ENCODE measurements around the gene AMN1.
"Not testable (repeated sequence)": the region's sequence is repeated elsewhere in the genome, so short reads cannot be mapped to it uniquely, and the experiment has no call there.

Gene AMN1

GRCh38 chr12:31712877-31713276 lies 15.9 kb downstream of the AMN1 start:
- no peak for DNase-seq (ENCODE audit: low read depth, low spot score)
- no peaks in the 10 kb centered on the region for H3K9me3 ChIP-seq (ENCODE audit: low read depth, low read length)
- H3K4me3 ChIP-seq = no peak overlapping the region
- no peak overlapping the region for H3K9ac ChIP-seq (ENCODE audit: insufficient read length)
- no peak overlapping the region for H3K27ac ChIP-seq
- TF ChIP-seq EZH2 (IDR thresholded peaks at IDR 0.05) (no peak), FOXP2 (optimal IDR thresholded peaks at IDR 0.05; ENCODE audit: control extremely low read depth, extremely low read length, insufficient read depth) (no peak), POLR2AphosphoS5 (IDR thresholded peaks at IDR 0.05; ENCODE audit: borderline replicate concordance, low read depth, low read length) (no peak)
- no peaks in the 10 kb centered on the region for H3K36me3 ChIP-seq (ENCODE audit: insufficient read depth, low read length)

DNA sequence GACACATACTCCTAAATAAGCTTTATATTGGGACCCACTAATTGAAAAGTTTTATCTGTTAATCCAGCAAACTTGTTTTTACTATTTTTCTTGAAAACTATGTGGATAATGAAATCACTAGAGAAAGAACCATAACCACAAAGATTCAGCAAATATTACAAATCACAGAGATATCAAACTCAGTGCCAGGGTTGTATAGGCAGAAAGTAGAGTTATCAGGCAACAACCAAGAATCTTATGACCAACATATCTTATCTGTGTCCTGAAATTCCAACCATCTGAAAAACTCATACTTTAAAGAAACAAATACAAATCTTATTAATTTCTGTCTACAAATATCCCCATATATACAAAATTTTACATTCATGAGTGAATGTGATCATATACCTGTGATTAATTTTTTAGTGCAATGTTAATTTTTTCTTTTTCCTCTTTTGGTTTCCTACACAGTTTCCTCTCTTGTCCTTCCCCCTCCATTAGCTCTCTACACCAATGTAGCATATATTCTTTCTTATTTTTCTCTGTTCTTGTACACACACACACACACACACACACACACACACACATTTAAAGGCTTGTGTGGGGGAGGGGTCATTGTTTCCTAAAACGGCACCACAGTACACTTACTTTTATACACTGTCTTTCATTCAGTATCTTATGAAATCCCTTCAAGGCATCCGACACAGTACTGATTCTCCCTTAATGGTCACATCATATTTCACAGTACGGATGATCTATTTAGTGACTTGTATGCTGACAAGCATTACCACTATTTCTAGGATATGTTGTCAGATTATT lies 18.6 kb downstream of the AMN1 start:
- Histone ChIP-seq H3K27ac (no peak overlapping the region), H3K9me3 (ENCODE audit: low read depth, low read length) (no peaks in the 10 kb centered on the region), H3K4me3 (no peak overlapping the region), H3K36me3 (ENCODE audit: insufficient read depth, low read length) (no peaks in the 10 kb centered on the region), H3K9ac (ENCODE audit: insufficient read length) (no peak overlapping the region)
- no peak for DNase-seq (ENCODE audit: low read depth, low spot score)
- no peak for TF ChIP-seq POLR2AphosphoS5 (IDR thresholded peaks at IDR 0.05; ENCODE audit: borderline replicate concordance, low read depth, low read length)
- no peak for TF ChIP-seq EZH2 (IDR thresholded peaks at IDR 0.05)
- TF ChIP-seq FOXP2 (optimal IDR thresholded peaks at IDR 0.05; ENCODE audit: control extremely low read depth, extremely low read length, insufficient read depth) = no peak

DNA sequence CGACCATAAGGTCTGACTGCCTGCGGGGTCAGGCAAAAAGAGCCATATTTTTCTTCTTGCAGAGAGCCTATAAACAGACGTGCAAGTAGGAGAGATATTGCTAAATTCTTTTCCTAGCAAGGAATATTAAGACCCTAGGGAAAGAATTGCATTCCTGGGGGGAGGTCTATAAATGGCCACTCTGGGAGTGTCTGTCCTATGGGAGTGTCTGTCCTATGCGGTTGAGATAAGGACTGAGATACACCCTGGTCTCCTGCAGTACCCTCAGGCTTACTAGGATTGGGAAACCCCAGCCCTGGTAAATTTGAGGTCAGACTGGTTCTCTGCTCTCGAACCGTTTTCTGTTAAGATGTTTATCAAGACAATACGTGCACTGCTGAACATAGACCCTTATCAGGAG lies 20.7 kb downstream of the AMN1 start:
- H3K27ac ChIP-seq; H3K9ac ChIP-seq (ENCODE audit: insufficient read length); DNase-seq (ENCODE audit: low read depth, low spot score); H3K4me3 ChIP-seq; H3K9me3 ChIP-seq (ENCODE audit: low read depth, low read length); H3K36me3 ChIP-seq (ENCODE audit: insufficient read depth, low read length): not testable (repeated sequence)

DNA sequence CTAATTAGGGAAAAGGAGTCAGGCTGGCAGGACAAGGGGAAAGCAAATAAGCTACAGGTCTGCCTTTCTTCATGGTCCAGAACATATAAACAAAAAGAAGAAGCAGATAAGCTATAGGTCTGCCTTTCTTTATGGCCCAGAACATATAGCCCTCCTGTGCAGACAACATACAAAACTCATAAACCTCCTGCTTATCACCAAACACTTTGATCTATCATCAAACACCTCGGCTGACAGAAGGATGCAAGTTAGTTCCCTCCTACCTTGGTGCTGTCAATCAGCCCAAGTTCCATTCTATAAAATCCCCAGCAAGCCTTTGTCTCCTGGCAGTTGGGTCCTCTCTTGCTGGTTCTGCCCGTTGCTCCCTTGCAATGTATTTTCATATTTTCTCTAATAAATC lies 23.2 kb downstream of the AMN1 start:
- no peaks in the 10 kb centered on the region for H3K9me3 ChIP-seq (ENCODE audit: low read depth, low read length)
- no peak for DNase-seq (ENCODE audit: low read depth, low spot score)
- no peak overlapping the region for H3K4me3 ChIP-seq
- no peaks in the 10 kb centered on the region for H3K36me3 ChIP-seq (ENCODE audit: insufficient read depth, low read length)
- no peak overlapping the region for H3K9ac ChIP-seq (ENCODE audit: insufficient read length)
- TF ChIP-seq FOXP2 (optimal IDR thresholded peaks at IDR 0.05; ENCODE audit: control extremely low read depth, extremely low read length, insufficient read depth) = no peak
- no peak for TF ChIP-seq POLR2AphosphoS5 (IDR thresholded peaks at IDR 0.05; ENCODE audit: borderline replicate concordance, low read depth, low read length)
- TF ChIP-seq EZH2 (IDR thresholded peaks at IDR 0.05) = no peak
- H3K27ac ChIP-seq = no peak overlapping the region

DNA sequence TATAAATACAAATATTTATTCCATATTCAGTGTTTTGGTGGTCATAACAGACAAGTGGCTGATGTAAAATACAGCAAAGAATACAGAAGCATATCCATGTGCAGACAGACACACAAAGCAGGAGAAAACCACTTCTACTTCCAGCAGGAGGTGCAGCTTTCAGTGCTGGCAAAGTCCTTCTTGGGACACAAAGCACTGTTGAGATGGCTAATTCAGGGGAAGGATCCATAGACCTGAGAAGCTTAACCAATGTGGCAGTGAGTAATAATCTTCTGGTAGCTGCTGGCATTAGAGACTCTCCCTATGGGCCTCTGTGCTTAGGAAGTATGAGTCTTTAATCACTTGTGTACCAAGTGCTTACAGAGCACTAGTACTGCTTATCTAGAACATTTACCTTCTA lies 26.8 kb downstream of the AMN1 start:
- DNase-seq (ENCODE audit: low read depth, low spot score) = no peak
- no peaks in the 10 kb centered on the region for H3K9me3 ChIP-seq (ENCODE audit: low read depth, low read length)
- TF ChIP-seq POLR2AphosphoS5 (IDR thresholded peaks at IDR 0.05; ENCODE audit: borderline replicate concordance, low read depth, low read length) (no peak), EZH2 (IDR thresholded peaks at IDR 0.05) (no peak), FOXP2 (optimal IDR thresholded peaks at IDR 0.05; ENCODE audit: control extremely low read depth, extremely low read length, insufficient read depth) (no peak)
- H3K36me3 ChIP-seq (ENCODE audit: insufficient read depth, low read length) = no peaks in the 10 kb centered on the region
- H3K9ac ChIP-seq (ENCODE audit: insufficient read length) = no peak overlapping the region
- H3K27ac ChIP-seq = no peak overlapping the region
- H3K4me3 ChIP-seq = no peak overlapping the region

GRCh38 chr12:31689921-31690320 lies 38.9 kb downstream of the AMN1 start:
- not testable (repeated sequence) for H3K36me3 ChIP-seq (ENCODE audit: insufficient read depth, low read length); H3K4me3 ChIP-seq; H3K27ac ChIP-seq; H3K9me3 ChIP-seq (ENCODE audit: low read depth, low read length); DNase-seq (ENCODE audit: low read depth, low spot score); H3K9ac ChIP-seq (ENCODE audit: insufficient read length)

DNA sequence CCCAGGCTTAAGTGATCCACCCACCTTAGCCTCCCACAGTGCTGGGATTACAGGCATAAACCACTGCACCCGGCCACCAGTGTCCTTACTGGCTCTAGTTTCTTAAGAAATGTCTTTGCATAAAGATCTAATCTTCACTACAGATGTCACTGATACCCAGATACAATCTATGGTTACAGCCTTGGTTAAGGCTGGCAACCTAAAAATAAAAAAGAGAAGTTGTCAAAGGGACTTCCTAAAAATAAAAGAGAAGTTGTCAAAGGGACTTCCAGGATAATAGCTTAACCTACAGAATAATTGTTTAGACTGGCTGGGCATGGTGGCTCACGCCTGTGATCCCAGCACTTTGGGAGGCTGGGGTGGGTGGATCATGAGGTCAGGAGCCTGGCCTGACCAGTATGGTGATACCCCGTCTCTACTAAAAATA lies 41.7 kb downstream of the AMN1 start:
- TF ChIP-seq EZH2 (IDR thresholded peaks at IDR 0.05) (no peak), POLR2AphosphoS5 (IDR thresholded peaks at IDR 0.05; ENCODE audit: borderline replicate concordance, low read depth, low read length) (no peak), FOXP2 (optimal IDR thresholded peaks at IDR 0.05; ENCODE audit: control extremely low read depth, extremely low read length, insufficient read depth) (no peak)
- Histone ChIP-seq H3K4me3 (no peak overlapping the region), H3K27ac (no peak overlapping the region), H3K9me3 (ENCODE audit: low read depth, low read length) (no peaks in the 10 kb centered on the region), H3K9ac (ENCODE audit: insufficient read length) (no peak overlapping the region), H3K36me3 (ENCODE audit: insufficient read depth, low read length) (no peaks in the 10 kb centered on the region)
- no peak for DNase-seq (ENCODE audit: low read depth, low spot score)

DNA sequence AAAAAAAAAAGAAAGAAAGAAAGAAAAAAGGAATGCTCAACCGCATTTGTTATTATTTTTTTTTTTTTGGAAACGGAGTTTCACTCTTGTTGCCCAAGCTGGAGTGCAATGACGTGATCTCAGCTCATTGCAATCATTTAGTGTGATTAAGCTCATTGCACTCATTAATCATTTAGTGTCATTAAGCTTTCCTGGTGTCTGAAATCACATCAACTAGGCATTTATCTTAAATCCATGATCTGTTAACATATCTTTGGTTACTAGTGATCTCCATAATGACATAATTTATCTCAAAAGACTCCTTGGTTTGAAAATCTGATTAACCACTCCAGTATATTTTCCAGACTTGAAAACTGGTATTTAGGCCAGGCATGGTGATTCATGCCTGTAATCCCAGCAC lies 43.0 kb downstream of the AMN1 start:
- DNase-seq (ENCODE audit: low read depth, low spot score) = no peak
- H3K9me3 ChIP-seq (ENCODE audit: low read depth, low read length) = no peaks in the 10 kb centered on the region
- H3K27ac ChIP-seq = no peak overlapping the region
- no peaks in the 10 kb centered on the region for H3K36me3 ChIP-seq (ENCODE audit: insufficient read depth, low read length)
- no peak overlapping the region for H3K9ac ChIP-seq (ENCODE audit: insufficient read length)
- TF ChIP-seq POLR2AphosphoS5 (IDR thresholded peaks at IDR 0.05; ENCODE audit: borderline replicate concordance, low read depth, low read length) (no peak), FOXP2 (optimal IDR thresholded peaks at IDR 0.05; ENCODE audit: control extremely low read depth, extremely low read length, insufficient read depth) (no peak), EZH2 (IDR thresholded peaks at IDR 0.05) (no peak)
- H3K4me3 ChIP-seq = no peak overlapping the region

All from SK-N-MC (cell line).